Measurements from ENCODE around the gene SLC22A1. TPM values are rescaled to one million over a fixed set of nuclear protein-coding genes. Genes with fewer than 3 reads are reported as not detected.

Gene SLC22A1
- total and polyA plus RNA-seq, 2 of the 4 experiments (the other 2 are of a cell fraction), result 0.10 TPM; not detected in 1

DNA sequence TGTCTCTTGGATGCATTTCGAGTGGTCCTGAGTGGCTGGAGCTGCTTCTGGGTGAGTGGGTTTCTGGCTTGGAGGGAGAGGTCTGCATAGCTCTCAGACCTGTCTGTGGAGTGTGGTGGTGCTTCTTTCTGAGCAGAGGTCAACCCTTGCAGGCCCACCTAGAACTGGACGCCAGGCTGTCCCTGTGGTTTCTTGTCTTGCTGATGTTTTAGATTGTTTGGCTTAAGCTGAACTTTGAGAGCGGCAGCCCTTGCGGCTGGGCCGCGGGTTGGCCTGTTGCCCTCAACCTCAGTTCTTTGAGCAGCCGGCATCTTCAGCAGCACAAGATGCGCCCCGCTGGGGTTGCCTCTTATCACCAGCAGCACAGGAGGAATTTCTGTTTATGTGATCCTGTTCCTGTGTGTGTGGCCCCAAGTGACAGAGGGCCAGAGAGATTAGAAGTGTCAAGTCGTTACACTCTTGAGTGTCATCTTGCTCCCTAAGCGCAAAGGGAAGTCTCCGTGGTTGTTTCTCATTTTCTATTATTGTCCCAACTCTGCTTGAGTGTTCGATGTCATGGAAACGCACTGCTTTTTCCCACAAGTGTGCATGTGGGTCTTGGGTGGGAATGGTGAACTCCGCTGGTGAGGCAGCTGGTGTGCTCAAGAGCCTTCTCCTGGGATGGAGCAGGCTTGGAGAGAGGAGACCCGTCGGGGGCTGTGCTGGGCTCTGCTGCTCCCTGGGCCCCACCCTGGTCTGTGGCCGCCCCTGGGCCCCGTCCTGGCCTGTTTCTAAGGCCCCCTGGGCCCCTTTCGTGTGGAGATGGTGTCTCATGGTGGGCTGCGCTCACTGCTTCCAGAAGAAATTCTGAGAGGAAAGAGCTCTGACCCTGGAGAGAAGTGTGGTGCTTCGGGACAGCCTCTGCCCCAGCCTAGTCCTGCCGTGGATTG lies 20.1 kb upstream of the SLC22A1 start (continued):
- no peak for TF ChIP-seq NFE2L2 (IDR thresholded peaks at IDR 0.05; ENCODE audit: low read depth, low read length)
- TF ChIP-seq FOS (IDR thresholded peaks at IDR 0.05; ENCODE audit: low read depth, low read length), result no peak
- no peak for TF ChIP-seq POLR2A (IDR thresholded peaks at IDR 0.05; ENCODE audit: low read depth, low read length)

DNA sequence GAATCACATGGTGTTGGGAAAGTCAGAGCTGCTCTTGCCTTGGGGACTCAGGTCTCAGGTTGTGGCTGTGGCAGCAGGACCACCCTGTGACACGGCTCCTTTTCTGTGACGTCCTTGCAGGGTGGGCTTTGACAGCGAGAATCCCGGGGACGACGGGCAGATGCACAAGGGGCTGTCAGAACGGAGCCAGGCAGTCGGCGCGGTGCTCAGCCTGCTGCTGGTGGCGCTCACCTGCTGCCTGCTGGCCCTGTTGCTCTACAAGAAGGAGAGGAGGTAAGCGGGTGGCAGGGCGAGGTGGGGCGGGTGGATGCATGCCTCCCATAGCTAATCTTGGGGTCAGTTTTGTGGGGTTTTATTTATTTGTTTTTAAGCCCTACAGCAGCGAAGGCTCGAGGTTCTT lies 19.2 kb upstream of the SLC22A1 start:
- Histone ChIP-seq H4K20me1 (ENCODE audit: insufficient read depth, low read length) (no peaks in the 10 kb centered on the region), H3K14ac (replicated peaks; ENCODE audit: low read depth, low read length) (no peak overlapping the region), H3K36me3 (ENCODE audit: control insufficient read depth, insufficient read depth, low read length) (peaks cover 59% of the 10 kb centered on the region), H3K27me3 (ENCODE audit: control insufficient read depth, insufficient read depth, low read length) (no peaks in the 10 kb centered on the region), H3K4me2 (ENCODE audit: low read depth, low read length) (no peak overlapping the region), H3K9ac (ENCODE audit: low read depth, low read length) (no peak overlapping the region), H3K9me3 (ENCODE audit: control insufficient read depth, insufficient read depth, low read length) (no peaks in the 10 kb centered on the region), H3K4me1 (ENCODE audit: control insufficient read depth, insufficient read depth, low read length) (no peaks in the 10 kb centered on the region; the same call in 1 of the 2 replicates), H2AFZ (replicated peaks; ENCODE audit: low read length, poor library complexity) (no peak overlapping the region), H4K5ac (ENCODE audit: low read depth, low read length) (no peak overlapping the region), H3K23ac (ENCODE audit: low read depth, low read length) (no peak overlapping the region), H3K4ac (ENCODE audit: low read depth, low read length) (no peak overlapping the region), H2AK9ac (replicated peaks; ENCODE audit: low read depth, low read length, poor library complexity) (no peak overlapping the region), H2BK15ac (ENCODE audit: low read depth, low read length) (no peak overlapping the region), H3K56ac (ENCODE audit: extremely low read depth, insufficient read depth, low read length) (no peak overlapping the region), H3K79me1 (ENCODE audit: low read depth in 1 of 2, low read length in 2 of 2) (peaks cover 0 to 3% of the 10 kb centered on the region in 2 experiments; a peak in 1 of 4 replicates), H3K9me1 (ENCODE audit: insufficient read depth, low read length) (no peaks in the 10 kb centered on the region; the same call in 1 of the 2 replicates), H4K8ac (ENCODE audit: low read depth in 2 of 2, low read length in 2 of 2) (no peak overlapping the region), H2AK5ac (ENCODE audit: low read depth, low read length) (no peak overlapping the region), H2BK5ac (ENCODE audit: low read depth, low read length, poor library complexity, severe bottlenecking) (no peak overlapping the region), H3K4me3 (ENCODE audit: insufficient read depth, low read depth, low read length) (no peak overlapping the region), H3K18ac (ENCODE audit: low read depth, low read length) (no peak overlapping the region), H4K91ac (ENCODE audit: insufficient read depth, low read depth, low read length) (no peak overlapping the region), H2BK120ac (ENCODE audit: low read depth, low read length) (no peak overlapping the region), H3K27ac (ENCODE audit: insufficient read depth, low read length) (no peak overlapping the region), H2BK20ac (ENCODE audit: low read depth, low read length) (no peak overlapping the region)
- dilution Hi-C loops (cut with HindIII; ENCODE audit: low sequenced_read_pairs, unreplicated experiment), result no loop called here
- DNase-seq, result no peak
- in situ Hi-C loops (cut with MboI; ENCODE audit: low sequenced_read_pairs), result no loop called here
- POLR2A ChIA-PET (ENCODE audit: unreplicated experiment), result no interaction called here
- CTCF ChIA-PET, result interaction anchor here (1.4 kb wide), 1 partner anchor 354 kb away, joined by 5 read pairs; no protein-coding TSS in a partner anchor
- BruUV-seq (replicated peaks), result no TSS peak
- intact Hi-C loops (cut with micrococcal nuclease), result no loop called here
- TF ChIP-seq ELK1 (IDR thresholded peaks at IDR 0.05; ENCODE audit: borderline replicate concordance, low read depth, low read length), result no peak
- TF ChIP-seq CHD1 (IDR thresholded peaks at IDR 0.05; ENCODE audit: low read depth, low read length), result no peak
- TF ChIP-seq FOS (IDR thresholded peaks at IDR 0.05; ENCODE audit: low read depth, low read length), result no peak
- TF ChIP-seq MXI1 (IDR thresholded peaks at IDR 0.05; ENCODE audit: borderline replicate concordance, low read depth, low read length), result no peak
- TF ChIP-seq BHLHE40 (IDR thresholded peaks at IDR 0.05; ENCODE audit: low read depth, low read length), result no peak
- TF ChIP-seq, protein P1, sequence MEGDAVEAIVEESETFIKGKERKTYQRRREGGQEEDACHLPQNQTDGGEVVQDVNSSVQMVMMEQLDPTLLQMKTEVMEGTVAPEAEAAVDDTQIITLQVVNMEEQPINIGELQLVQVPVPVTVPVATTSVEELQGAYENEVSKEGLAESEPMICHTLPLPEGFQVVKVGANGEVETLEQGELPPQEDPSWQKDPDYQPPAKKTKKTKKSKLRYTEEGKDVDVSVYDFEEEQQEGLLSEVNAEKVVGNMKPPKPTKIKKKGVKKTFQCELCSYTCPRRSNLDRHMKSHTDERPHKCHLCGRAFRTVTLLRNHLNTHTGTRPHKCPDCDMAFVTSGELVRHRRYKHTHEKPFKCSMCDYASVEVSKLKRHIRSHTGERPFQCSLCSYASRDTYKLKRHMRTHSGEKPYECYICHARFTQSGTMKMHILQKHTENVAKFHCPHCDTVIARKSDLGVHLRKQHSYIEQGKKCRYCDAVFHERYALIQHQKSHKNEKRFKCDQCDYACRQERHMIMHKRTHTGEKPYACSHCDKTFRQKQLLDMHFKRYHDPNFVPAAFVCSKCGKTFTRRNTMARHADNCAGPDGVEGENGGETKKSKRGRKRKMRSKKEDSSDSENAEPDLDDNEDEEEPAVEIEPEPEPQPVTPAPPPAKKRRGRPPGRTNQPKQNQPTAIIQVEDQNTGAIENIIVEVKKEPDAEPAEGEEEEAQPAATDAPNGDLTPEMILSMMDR (conservative IDR thresholded peaks at IDR 0.05; ENCODE audit: low read depth, low read length), result no peak
- no peak for ATAC-seq (ENCODE audit: low read depth)
- WGBS, 2 experiments (ENCODE audit: extremely low coverage in 2 of 2, insufficient read length in 1 of 2), result no CpG with 5 or more reads among the region's 16 CpGs
